Fibroblast of the aortic adventitia (primary cell): ENCODE measurements around the gene TLR7. TPM values are rescaled to one million over a fixed set of nuclear protein-coding genes. Genes with fewer than 3 reads are reported as not detected.

ENCODE experiments used
- DNase-seq: peaks from one replicate; pipeline ENCODE4 v3.0.0-alpha.2; 2010; ENCODE audit warnings: low read depth
- H3K4me3 ChIP-seq: 2 replicates; pipeline ENCODE4 v1.5.1; 2011; ENCODE audit warnings: low read depth, mild to moderate bottlenecking, control low read depth, low read length, moderate library complexity
- CTCF ChIP-seq: IDR thresholded peaks from 2 replicates; pipeline ENCODE4 v1.5.1; 2011; ENCODE audit warnings: mild to moderate bottlenecking, low read length, control low read depth, inconsistent platforms; ENCODE audit not compliant: insufficient read depth
- total RNA-seq: library from RNA; depleted of rRNA; stranded (reverse); fragments of >200 nt; gene quantifications from 2 replicates; pipeline ENCODE4 v1.2.3, GENCODE V29; 2012; ENCODE audit warnings: low replicate concordance

The TLR7 gene
- total RNA-seq, 1 donor, result not detected

DNA sequence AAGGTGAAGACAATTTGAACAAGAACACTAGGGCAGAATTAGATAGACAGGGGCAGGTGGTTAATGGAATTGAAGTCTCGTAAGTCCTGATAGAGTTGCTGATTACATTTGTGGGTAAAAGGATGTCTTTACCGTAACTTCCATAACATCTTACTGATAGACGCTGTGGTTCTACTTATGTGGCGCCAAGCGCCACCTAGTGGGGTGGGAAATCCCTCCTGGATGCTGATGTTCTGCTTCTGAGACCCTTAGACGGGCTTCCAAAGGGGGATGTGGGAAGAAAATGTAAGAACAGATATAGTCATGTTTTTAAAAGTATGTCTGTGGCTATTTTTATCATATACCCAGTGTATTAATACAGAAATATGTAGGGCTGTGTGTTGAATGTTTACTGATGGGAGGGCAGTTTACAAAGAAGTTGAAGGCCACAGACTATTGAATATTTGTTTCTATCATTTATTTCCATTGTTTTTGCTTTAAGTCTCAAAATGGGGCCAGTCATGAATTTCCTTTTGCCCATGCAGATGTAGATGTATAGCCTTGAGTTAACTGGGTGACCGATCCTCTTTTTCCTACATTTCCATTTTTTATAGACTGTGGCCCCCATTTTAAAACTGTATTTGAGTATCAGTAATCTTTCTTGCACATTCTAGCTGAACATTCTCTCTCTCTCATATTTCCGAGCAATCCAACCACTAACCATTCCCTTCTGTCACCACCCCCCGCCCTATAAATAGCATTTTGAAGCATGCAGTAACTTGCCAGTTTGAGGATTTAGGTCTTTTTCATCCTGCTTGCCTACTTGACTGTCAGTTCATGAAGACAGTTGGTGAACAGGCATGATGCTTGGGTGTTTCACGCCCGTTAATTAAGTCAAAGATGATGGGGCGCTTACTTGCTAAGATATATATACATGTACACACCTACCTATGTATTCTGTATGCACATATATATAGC lies 27.5 kb downstream of the TLR7 start:
- DNase-seq, result peak; percentile 37
- no peak overlapping the region for H3K4me3 ChIP-seq
- peak; percentile 79 for TF ChIP-seq CTCF

DNA sequence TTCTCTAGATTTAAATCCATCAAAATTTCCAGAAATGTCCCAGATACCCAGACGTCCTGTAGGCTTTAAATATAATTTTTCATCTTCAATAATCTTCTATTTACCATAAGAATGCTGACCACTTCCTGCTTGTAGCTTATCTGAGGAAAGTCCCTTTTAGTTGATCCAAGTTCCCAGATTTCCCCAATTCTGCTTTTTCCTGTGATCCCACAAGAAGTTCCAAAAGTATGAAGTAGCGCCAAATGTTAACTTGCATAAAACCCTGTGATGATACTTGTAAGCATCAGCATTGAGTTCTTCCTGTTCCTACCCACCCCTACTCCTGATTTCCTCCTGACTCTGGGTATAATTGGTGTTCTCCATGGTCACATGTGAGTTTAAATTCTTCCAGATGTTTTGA lies 29.0 kb downstream of the TLR7 start:
- no peak for TF ChIP-seq CTCF
- peak; percentile 46 for DNase-seq
- H3K4me3 ChIP-seq, result no peak overlapping the region

DNA sequence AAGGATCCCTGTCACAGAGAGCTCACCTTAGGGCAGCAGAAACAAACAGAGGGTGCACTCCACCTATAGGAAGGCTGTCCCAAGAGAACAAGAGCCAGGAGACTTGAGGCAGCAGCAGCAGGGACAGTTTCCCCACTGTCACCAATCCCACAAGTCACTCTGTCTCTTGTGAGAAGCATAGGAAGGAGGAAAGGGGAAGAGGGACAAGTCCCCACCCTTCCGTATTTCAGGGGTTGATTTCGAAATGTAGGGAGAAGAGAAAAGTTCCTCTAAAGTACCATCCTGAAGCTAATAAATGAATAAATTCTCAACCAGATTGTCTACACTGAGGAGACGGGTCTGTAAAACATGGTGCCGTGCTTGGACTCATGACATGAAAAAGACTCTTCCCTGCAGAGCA lies 30.1 kb downstream of the TLR7 start:
- no peak overlapping the region for H3K4me3 ChIP-seq
- TF ChIP-seq CTCF, result no peak
- DNase-seq, result no peak

DNA sequence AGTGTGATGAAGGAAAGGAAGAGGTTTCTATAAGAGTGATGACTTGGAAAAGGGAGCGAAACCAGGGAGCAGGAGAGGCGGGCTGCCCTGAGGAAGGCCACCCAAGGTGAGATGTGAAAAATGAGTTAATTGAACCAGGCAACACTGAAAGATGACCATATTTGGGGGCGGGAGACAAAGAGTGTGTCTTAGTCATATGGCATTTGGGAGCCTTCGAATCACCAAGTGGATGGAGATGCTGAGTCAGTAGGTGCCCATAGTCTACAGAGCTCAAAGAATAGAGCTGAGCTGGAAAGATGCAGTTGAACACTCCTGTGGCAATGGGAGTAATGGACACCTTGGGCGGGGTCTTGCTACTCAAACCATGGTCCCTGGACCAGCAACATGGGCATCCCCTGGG lies 31.2 kb downstream of the TLR7 start:
- TF ChIP-seq CTCF, result no peak
- H3K4me3 ChIP-seq, result no peak overlapping the region
- DNase-seq, result no peak

DNA sequence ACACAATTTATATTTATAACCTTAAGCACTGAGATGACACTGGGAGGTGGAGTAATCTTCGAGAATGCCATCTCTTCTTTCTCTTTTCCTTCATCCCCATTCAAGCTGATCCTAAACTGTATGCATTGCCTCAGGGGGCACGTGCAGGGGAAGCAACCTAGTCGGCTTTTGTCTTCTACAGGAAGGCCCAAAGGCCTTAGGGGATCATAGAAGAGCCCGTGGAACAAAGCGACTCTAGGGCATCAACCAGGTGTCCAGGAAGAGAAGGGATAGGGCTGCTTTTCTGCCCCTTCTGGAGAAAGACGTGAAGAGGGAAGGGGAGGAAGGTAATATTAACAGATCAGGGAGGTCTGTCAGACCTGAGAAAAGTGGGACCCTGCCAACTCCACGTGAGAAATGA lies 32.6 kb downstream of the TLR7 start:
- no peak for TF ChIP-seq CTCF
- DNase-seq, result no peak
- H3K4me3 ChIP-seq, result no peak overlapping the region

- H3K4me3 ChIP-seq, result no peak overlapping the region
- peak; percentile 68 for TF ChIP-seq CTCF
- peak; percentile 53 for DNase-seq
Measured at GRCh38 chrX:12901486-12901885, 34.6 kb downstream of the TLR7 start.
